SKM-1 treated with dmso at 0.1 percent for 144 hours (cell line): ENCODE results near the gene ARL8B.
"Not testable (repeated sequence)": the region's sequence is repeated elsewhere in the genome, so short reads cannot be mapped to it uniquely, and the experiment has no call there.

Source experiments
- DNase-seq: peaks from one replicate; lab custom pipeline; 2025; ENCODE audit not compliant: unreplicated experiment; lab: John Stamatoyannopoulos, UW

Gene ARL8B

DNA sequence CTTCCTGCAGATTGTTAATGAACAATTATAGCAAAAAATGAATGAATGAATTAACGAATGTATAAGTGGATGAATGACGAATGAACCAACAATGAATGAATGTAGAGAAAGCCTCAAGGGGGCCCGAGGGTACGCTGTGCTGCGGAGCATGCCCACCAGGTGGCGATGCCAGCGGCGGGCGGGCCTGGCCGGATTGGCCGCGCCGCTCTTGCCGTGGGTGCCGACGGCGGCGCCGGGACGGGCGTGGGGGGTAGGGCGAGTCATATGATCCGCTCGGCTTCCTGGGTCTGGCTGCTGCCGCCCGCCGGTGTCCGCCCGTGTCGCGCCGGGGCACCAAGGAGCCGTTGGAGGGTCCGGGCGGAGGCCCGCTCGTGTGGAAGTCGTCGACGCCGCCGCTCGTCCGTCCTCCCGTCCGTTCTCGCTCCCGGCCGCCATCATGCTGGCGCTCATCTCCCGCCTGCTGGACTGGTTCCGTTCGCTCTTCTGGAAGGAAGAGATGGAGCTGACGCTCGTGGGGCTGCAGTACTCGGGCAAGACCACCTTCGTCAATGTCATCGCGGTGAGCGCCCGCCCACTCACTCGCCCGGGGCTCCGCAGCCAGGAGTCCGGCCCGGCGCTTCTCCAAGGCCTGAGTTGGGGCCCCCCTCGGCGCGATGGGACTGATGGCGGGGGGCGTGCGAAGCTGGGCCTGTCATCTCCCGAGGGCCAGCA lies at the start of gene ARL8B:
Gene ARL8B, plus strand, starts transcription at position 263 of the 711 bp plus-strand sequence. Its CDS starts 174 bp downstream, at position 437.
- peak; percentile 81 for DNase-seq

DNA sequence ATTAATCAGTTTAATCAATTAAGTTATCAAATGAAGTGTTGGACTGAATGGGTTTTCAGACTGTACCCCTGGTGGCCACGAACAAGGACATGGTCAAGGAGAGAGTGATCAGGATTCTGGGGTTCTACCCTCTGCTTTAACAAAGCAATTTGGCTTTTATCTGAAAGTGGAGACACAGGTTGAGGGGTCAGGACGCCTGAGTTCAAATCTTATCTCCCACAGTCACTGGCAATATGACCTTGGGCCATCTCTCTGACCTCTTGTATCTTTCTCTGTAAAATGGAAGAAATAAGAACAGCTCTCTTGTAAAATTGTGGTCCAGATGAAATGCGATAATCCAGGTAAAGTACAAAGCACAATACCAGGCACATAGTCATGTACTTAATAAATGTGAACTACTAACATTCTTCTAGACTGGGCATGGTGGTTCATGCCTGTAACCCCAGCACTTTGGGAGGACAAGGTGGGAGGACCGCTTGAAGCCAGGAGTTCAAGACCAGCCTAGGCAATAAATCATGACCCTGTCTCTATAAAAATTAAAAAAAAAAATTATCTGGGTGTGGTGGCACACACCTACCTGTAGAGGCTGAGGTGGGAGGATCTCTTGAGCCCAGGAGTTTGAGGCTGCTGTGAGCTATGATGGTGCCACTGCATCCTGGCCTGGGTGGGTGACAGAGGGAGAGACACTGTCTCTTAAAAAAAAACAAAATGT lies 48.6 kb upstream of the ARL8B start:
- DNase-seq, result no peak

DNA sequence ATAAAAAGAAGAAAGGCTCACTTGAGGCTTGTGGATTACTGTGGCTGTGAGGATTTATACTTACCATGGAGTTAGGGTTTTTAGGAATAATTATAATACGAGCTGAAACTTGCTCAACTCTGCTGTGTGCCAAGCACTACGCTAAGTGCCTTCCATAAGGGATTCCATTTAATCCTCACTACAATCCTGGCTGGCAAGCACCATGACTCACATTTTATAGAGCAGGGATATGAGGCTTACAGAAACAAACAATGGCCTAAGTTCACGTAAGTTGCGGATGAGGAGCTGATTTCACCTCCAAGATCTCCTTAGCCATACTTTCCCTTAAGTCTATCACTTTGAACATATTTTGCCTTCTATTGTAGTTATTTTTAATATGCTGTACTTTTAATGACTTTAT lies 43.9 kb upstream of the ARL8B start:
- DNase-seq, result no peak

DNA sequence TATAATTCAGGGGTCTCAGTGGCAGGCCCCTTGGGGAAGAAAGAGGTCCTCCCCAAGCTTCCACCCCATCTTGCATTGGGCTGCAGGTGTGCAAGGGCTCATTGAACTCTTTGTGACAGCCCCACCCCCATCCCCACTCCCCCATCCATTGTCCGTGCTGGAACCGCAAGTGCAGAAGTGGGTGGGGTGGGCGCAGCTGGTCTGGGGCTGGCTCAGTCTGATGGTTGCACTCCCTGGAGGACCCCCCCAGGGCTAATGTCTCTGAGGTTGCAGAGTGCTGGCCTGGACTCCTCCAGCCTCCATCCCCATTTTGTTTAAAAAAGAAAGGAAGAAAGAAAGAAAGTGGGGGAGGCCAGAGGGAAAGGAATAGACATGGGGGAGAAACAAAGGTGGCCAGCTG lies 42.3 kb upstream of the ARL8B start:
- DNase-seq, result no peak

DNA sequence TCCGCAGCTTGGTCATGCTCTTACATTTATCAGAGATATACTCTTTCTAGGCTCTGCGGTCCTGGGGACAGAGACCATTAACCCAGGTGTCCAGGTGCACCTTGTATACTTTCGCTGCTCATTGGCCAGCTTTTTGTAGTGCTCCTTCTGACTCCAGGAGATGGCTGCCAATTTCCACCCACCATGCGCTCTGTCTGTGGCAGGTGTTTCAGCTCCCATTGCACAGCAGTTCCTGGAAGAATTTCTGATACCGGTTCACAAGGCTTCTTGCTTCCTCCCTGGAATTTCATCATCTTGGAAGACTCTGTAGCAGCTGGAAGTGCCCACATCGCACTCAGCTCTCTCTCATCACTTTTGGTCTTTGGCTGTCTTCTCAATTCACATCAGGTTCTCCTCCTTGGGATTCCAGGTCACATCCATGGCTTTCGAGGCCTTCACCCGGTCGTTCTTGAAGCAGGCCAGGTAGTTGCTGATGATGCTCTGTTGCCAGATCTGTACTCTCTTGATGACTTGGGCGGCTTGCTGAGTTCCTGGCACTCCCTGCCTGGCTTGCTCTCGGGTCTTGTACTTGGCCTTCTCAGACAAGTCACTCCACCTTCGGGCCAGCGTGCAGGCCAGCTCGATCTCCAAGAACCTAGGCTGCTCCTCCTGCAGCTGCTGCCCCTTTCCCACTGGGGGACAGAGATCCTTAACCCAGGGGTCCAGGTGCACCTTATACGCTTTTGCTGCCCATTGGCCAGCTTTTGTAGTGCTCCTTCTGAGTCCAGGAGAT lies 41.1 kb upstream of the ARL8B start:
- no peak for DNase-seq

DNA sequence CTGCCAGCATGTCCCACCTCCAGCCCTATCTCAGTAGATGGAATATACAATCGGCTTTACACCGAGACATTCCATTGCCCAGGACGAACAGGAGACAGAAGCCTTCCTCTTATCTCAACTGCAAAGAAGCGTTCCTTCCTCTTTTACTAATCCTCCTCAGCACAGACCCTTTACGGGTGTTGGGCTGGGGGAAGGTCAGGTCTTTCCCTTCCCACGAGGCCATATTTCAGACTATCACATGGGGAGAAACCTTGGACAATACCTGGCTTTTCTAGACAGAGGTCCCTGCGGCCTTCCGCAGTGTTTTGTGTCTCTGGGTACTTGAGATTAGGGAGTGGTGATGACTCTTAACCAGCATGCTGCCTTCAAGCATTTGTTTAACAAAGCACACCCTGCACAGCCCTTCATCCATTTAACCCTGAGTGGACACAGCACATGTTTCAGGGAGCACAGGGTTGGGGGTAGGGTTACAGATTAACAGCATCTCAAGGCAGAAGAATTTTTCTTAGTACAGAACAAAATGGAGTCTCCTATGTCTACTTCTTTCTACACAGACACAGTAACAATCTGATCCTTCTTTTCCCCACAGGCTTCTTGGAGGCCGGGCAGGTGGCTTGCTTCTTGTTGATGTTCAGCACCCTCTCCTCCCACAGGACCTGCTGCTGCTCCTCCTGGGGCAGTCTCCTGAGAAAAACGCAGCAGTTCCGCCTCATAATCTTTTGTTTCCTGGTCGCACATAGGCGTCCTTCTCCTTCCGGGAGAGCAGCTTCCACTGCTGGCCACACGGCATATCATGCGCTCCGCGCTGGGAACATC lies 39.9 kb upstream of the ARL8B start:
- peak; percentile 7 for DNase-seq

DNA sequence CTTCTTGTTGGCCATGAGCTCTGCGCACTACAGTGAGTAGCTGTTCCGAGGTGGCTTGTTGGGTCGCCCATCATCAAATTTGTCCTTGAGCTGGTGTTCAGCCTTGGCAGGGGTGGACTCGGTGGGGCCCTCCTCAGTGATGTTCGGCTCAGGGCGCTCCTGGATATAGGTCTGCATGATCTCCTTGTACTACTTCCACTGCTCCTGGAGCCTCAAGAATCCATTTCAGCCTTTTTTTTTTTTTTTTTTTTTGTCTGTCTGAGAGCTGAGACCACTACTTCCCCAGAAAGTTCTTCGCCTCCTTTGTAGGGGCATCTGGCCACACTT lies 39.3 kb upstream of the ARL8B start:
- DNase-seq, result no peak

DNA sequence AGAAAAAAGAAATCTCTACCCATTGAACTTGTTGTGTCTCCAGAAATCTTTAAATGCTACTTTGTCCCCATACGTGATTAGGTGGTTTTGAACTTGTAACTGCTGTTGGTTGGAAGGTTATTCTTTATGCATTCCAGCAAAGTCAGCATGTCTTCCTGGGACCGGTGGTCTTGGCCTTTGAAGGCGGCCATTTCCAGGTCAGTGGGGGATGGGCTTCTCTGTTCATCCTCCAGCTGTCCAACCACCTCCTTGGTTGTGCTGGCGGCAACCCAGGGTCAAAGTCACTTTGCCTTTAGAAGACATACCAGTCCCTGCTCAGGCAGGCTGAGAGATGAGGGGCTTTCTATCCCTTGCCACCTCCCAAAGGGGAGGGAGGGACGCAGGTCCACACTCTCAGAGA lies 37.9 kb upstream of the ARL8B start:
- DNase-seq, result no peak

DNA sequence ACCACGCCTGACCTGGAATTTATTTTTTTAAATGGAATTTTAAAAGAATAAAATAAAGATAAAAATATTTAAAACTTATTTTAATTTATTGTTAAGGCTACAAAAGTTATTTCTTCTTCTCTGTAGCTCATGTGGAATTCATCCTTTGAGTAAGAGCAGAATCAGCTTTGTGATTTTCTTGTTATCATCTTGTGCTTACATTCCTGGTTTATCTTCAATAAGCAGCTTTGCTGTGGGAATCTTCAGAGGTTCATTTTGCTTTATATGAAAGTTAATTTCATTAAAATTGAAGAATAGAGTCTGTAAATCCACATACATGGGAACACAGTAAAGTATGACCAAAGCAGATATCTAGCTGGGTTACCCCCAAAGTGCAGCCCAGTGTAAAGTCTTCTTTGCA lies 35.4 kb upstream of the ARL8B start:
- no peak for DNase-seq

DNA sequence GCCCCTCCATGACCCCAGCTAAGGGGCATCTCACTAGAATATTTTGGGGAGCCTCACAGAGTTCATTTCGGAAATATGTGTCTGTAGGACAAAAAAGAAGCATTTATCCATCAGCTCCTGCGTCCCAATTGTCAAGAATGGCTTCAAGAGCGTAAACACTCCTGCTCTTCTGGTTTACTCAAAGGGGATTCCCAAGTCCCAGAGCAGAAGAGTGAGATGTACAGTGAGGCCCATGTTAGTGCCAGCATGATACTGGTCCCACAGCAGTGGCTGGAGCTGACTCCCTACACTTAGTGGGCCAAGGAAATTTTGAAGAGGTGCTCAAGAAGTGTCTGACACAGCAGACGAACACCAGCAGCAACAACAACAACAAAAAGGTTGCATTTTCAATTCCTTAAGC lies 34.9 kb upstream of the ARL8B start:
- no peak for DNase-seq

DNA sequence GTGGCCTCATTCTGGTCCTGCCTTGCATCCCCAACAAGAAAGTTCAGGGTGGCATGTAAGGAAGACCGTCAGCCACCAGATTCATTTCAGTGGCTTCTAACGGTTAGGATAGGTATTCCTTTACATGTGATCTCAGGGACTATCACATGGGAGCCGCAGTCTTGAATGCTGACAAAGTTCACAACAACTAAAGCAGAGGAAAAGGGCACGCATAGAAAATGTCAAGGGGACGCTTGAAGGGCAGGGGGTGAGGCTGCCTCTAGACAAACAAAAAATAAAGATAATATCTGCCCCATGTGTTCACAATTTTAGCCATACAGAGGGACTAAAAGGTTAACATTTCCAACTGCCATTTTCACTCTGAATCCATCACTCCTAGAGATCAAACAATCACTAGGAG lies 31.9 kb upstream of the ARL8B start:
- DNase-seq, result no peak

DNA sequence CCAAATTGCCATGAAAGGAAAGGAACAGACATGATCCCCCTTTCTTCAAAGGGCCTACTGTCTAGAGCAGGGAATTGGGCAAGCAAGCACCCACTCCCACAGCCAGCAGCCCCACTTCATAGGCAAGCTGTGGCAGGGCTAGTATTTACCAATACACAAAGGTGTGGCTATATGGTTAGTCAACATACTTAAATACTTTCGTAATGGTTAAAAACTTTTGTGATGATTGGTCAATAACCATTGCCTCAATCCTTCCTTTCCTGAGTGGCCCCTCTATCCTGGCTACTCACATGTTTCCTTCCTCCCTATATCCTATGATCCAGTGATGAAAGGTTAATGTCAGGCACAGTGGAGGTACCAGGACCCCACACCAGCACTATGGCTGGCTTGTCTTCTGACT lies 30.1 kb upstream of the ARL8B start:
- DNase-seq, result peak; percentile 40

DNA sequence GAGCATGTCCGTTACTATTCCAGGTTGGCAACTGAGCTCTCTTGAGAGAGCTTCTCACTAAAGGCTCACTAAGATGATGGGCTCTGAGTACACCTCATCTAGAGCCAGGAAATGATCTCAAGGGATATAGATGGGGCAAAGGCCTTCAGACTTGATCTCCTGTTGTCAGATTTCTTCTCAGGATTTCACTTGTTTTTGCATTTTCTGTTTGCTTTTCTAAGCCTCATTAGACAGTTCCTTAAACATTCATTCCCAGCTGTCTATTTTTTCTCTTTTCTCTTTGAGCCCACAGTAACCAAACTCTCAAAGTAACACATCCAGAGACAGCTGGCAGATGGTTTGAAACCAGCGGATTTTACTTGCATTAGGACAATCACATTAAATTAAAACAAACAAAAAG lies 28.4 kb upstream of the ARL8B start:
- DNase-seq, result no peak

DNA sequence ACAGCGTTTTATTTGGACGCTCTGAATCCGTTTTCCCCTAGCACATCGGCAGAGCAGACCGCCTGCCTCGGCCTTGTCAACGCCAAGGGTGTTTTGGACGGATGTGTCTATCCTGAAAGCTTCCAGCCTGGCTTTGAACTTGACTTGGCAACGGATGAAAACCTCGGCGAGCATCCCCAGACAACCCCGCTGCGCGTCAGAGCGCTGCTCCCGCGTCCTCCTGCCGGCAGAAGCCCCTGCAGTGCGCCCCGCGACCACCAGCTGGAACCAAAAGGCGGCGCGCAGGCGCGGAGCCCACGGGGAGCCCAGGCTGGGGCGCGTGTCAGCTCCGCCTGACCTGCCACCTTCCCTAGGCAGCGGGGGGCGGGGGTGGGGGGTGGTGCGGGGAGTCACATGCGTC lies 26.2 kb upstream of the ARL8B start:
- DNase-seq, result no peak

DNA sequence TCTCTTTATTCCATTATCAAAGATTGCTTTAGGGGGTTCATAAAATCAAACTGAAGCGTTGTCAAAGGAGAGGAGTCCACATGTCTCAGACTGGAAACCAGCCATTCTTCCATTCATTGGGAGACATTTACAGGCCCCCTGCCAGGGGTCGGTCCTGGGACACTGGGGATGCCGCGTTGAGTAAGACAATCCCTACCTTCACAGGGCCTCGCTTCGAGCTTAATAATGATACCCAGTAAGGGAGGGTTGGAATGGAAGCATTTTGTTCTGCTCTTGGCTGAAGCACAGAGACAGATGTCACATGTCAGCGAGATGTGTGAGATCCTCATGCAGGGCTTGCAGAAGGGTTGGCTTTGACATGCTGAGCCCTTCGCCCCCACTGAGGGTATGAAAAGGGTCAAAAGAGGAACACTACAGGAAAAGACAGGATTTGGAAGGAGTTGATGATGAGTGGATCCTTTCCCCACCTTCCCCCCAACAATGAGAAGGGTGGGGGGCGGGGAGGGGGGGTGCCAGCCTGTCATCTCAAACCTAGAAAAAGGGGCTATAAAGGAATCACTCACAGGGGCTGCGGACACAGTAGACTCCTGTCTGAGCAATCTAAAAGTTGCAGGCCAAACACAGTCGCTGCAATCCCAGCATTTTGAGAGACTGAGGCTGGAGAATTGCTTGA lies 25.6 kb upstream of the ARL8B start:
- no peak for DNase-seq

DNA sequence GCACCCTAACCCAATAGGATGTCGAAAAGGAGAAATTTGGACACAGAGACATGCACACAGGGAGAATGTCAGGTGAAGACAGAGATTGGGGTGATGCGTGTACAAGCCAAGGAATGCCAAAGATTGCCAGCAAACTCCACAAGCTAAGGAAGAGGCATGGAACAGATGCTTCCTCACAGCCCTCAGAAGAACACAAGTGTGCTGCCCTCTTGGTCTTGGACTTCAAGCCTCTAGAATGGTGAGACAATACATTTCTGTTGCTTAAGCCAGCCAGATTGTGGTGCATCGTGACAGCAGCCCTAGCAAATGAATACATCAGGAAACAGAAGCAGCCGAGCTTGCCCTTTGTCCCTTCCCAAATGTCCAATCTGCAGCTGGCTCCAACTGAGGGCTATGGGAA lies 23.7 kb upstream of the ARL8B start:
- DNase-seq, result no peak

DNA sequence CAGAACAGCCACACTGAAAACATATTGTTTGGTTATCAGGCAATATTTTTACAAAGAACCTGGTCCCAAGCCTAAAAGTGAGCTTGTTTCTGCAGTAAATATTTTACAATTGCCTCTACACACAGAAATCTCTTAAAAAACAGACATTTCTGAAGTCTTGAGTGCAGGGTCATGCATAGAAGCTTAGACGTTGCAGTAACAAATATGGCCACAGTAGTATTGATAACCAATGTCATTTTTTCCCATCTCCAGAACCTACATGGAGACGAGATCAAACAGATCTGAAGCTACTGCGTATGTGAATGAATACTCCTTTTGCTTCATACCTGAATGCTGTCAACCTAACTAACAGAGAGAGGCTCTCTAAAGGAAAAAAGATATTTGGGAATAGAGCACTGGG lies 19.6 kb upstream of the ARL8B start:
- no peak for DNase-seq

DNA sequence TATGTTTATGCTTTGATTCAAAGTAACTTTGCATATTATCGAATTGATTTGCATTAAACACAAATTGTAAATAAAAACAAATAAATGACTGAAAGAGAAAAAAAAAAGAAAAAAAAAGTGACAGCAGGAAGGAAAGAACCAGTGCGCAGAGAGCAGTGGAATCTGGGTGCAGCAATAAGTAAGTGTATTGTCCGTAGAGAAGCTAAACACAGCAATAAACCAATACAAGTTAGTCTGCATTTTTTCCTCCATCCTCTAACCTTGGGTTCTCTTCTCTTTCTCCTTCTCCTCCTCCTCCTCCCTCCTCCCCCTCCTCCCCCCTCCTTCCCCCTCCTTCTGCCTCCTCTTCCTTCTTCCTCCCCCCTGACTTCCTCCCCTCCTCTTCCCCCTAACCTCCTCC lies 18.3 kb upstream of the ARL8B start:
- no peak for DNase-seq

DNA sequence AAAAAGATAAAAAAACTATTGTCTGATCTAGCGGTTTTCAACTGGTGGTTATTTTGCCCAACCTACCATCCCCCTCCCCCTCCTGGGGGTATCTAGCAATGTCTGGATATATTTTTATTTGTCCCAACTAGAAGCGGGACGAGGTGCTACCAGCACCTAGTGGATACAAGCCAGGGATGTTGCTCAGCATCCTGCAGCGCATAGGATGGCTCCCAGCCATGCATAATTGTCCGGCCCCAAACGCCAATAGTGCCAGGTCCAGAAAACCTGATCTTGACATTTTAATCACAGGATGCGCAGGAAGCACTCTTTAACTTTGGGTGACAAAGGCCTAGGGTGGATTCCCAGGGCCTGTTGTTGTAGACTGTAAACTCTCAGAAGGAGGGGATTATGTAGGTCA lies 17.0 kb upstream of the ARL8B start:
- no peak for DNase-seq

DNA sequence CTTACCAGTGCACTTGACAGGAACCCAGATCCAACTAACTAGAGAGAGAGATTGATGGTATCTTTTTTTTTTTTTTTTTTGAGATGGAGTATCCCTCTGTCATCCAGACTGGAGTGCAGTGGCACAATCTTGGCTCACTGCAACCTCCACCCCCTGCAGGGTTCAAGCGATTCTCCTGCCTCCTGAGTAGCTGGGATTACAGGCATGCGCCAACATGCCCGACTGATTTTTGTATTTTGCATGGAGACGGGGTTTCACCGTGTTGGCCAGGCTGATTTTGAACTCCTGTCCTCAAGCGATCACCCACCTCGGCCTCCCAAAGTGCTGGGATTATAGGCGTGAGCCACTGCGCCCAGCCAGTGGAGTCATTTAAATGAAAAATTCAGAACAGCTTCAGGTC lies 15.7 kb upstream of the ARL8B start:
- not testable (repeated sequence) for DNase-seq

DNA sequence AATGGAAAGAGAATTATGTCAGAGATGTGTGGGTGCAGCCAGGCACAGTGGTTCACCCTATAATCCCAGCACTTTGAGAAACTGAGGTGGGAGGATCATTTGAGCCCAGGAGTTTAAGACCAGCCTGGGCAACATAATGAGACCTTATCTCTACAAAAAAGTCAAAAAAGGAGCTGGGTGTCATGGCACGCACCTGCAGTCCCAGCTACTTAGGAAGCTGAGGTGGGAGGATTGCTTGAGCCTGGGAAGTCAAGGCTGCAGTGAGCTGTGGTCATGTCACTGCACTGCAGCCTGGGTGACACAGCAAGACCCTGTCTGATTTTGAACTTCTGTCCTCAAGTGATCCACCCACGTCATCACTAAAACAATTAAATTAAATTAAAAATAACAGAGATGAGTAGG lies 15.2 kb upstream of the ARL8B start:
- DNase-seq, result not testable (repeated sequence)
